ENCODE data around the gene MFF.
A peak's percentile ranks its signal among the peaks of the same experiment; 100 is the strongest.
"Not testable (repeated sequence)": the region's sequence is repeated elsewhere in the genome, so short reads cannot be mapped to it uniquely, and the experiment has no call there.

Gene MFF

GRCh38 chr2:227373389-227373788 lies 48.3 kb downstream of the MFF start:
- no peak for DNase-seq (ENCODE audit: extremely low spot score, insufficient read length, low read depth)
- no peak for FAIRE-seq

GRCh38 chr2:227374158-227374557 lies 49.1 kb downstream of the MFF start:
- FAIRE-seq = no peak

DNA sequence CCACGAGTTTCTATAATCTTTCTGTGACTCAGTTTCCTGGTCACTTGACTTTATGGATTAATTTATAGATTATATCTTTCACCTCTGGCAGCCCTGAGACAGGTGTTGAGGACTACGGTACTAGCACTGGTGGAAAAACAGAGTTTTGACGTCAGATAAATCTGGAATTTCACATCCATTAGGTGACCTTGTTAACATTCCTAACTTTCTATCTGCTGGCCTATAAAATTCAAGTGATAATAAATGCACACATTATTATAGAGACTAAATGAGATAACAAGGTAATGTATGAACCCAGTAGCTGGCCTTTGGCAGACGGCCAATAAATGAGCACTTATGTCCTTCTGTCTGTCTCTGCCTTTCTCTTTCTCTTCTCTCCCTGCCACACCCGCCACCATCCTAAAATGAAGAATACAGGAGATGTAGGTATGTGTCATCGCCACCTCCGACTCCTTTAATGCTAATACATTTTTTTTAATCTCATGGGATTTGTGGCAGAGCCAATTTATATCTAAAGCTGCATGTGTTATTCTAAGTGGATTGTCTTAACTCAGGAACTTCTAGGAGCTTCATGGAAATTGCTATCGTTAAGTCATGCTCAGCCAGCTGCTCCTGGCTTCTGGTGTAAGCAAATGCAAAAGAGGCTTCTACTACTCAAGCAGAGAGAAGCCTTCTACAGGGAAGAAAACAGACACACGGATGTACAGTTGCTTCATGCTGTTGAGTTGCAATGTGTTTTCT lies 51.8 kb downstream of the MFF start:
- FAIRE-seq (no peak), DNase-seq (ENCODE audit: extremely low spot score, insufficient read length, low read depth) (no peak)

More at GRCh38 chr2:227374158-227374557, 49.1 kb downstream of the MFF start:
- no peak for DNase-seq (ENCODE audit: extremely low spot score, insufficient read length, low read depth)

DNA sequence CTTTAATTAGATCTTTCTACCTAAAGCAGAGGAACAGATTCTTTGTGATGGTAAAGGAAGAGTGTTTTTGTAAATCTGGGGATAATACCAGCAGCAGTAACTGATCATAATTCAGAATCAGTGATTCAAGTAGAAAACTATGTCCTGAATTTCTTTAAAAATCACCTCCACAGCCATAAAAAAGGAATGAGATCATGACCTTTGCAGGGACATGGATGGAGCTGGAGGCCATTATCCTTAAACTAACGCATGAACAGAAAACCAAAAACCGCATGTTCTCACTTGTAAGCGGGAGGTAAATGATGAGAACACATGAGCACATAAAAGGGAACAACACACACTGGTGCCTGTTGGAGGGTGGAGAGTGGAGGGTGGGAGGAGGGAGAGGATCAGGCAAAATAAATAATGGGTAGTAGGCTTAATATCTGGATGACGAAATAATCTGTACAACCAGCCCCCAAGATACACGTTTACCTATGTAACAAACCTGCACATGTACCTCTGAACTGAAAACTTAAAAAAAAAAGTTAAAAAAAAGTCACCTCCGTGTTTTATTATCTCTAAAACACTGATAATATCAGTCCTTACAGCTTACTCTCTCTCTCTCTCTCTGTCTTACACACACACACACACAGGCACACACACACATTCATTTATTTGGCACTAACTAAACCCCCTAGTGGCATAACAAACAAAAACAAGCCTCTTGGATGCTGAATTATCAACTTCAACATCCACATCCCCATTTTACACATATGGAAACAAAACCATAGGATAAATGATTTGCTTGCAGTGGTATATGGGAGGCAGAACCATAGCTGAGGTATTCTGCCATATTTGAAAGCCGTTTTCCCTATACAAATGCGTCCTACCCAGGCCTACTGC lies 52.7 kb downstream of the MFF start:
- FAIRE-seq (peak; percentile 39), DNase-seq (ENCODE audit: extremely low spot score, insufficient read length, low read depth) (no peak)

- no peak for FAIRE-seq
- DNase-seq (ENCODE audit: extremely low spot score, insufficient read length, low read depth) = no peak
Measured at GRCh38 chr2:227378371-227378782, 53.3 kb downstream of the MFF start.

GRCh38 chr2:227379095-227379494 lies 54.0 kb downstream of the MFF start, which contains the start of gene TM4SF20:
Gene TM4SF20, minus strand, starts transcription at chr2:227379306. Its CDS starts 38 bp downstream, at chr2:227379268.
- FAIRE-seq = no peak
- DNase-seq (ENCODE audit: extremely low spot score, insufficient read length, low read depth) = no peak

DNA sequence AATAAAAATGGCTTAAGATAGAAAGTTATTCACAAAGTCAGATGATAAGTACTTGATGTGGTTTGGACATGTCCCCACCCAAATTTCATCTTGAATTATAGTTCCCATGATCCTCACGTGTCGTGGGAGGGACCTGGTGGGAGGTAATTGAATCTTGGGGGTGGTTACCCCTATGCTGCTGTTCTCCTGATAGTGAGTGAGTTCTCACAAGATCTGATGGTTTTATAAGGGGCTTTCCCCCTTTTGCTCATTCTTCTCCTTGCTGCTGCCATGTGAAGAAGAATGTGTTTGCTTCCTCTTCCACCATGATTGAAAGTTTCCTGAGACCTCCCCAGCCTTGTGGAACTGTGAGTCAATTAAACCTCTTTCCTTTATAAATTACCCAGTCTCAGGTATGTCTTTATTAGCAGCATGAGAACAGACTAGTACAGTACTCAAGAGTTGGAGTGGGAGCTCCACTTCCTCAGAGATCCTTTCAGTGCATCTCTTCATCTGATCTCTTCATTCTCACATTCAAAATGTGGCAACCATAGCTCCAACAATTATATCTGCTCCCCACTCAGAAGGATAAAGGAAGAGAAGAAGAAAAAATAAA lies 57.3 kb downstream of the MFF start:
- DNase-seq (ENCODE audit: extremely low spot score, insufficient read length, low read depth); FAIRE-seq: not testable (repeated sequence)

DNA sequence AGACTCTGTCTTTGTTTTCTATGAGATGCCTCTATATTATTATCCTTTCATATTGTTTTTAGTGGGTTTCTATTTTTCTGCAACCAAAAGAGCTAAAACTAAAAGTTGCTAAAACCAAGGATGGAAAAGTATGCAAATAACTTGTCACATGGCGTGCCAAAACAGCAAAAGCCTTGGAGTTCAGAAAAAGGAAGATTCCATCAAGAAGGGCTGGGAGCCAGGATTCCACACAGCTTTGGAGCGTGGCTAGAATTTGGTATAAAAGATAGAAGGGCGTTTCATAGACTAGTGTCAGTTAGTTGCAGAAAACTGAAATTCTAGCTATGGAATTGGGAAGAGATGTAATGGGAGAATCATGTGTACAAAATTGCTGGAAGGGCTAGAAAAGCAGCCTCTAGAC lies 58.6 kb downstream of the MFF start:
- no peak for DNase-seq (ENCODE audit: extremely low spot score, insufficient read length, low read depth)
- no peak for FAIRE-seq

DNA sequence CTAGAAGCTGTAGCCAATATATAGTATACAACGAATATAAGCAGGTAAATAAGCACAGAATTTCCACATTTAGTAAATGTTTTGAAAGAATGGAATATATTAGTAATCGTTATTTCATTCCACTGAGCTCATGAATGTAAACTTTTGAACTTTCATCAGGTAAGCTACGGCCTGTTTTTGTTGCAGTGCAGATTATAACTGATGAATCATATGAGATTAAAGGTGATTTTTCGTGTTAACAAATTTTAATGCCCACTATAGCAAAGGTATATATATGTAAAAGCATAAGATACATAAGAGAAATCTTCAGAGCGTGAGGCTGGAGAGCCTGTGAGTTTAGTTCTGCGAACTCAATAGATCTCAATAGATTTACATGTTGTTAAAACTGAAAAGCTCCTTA lies 61.6 kb downstream of the MFF start:
- DNase-seq (ENCODE audit: extremely low spot score, insufficient read length, low read depth) (no peak), FAIRE-seq (no peak)

DNA sequence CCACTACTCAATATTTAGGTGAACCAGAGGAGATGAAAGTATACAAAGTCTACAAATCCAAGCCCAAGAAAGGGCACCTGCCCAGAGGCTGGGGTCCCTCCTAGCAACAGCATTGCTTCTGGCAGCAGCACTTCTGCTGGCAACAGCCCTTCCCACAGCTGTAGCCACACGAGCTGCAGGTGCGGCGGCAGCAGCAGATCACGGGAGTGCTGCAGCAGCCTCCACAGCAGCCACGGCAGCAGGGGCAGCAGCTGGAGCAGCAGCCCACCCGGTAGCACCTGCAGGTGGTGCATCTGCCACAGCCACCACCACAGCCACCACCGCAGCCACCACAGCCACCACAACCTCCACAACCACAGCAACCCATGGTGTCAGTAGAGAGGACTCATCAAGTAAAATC lies 62.5 kb downstream of the MFF start, which contains the start of gene SCYGR1:
Gene SCYGR1 (minus strand): TSS at position 367 of the 400 bp plus-strand sequence. CDS start 0 bp downstream, at position 367.
- not testable (repeated sequence) for DNase-seq (ENCODE audit: extremely low spot score, insufficient read length, low read depth); FAIRE-seq

DNA sequence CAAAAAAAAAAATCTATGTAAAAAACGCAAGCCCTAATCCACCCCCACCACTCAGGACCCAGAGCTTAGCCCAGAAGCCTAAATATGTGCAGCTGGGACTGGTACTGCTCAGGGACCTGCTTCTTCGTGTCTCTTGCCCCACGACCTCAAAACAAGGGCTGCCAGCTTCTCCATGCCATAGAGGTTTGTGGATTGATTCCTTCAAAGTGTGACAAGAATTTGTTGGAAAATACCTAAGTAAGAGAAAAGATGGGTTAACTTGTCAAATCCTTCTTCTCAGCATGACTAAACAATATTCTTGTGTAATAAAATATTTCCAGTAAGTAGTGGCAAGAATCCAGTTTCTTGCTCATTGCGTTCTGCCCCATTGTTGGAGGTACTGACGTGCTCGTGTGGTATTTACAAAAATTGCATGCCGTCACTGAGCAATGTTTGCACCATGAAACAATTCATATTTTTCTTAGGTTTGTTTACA lies 63.5 kb downstream of the MFF start:
- no peak for FAIRE-seq
- no peak for DNase-seq (ENCODE audit: extremely low spot score, insufficient read length, low read depth)

GRCh38 chr2:227389231-227389630 lies 64.2 kb downstream of the MFF start:
- FAIRE-seq = no peak
- no peak for DNase-seq (ENCODE audit: extremely low spot score, insufficient read length, low read depth)

- FAIRE-seq = no peak
Measured at GRCh38 chr2:227389661-227390060, 64.6 kb downstream of the MFF start.

GRCh38 chr2:227390468-227391256 lies 65.6 kb downstream of the MFF start:
- DNase-seq (ENCODE audit: extremely low spot score, insufficient read length, low read depth) = no peak
- no peak for FAIRE-seq

More at GRCh38 chr2:227389661-227390060, 64.6 kb downstream of the MFF start:
- no peak for DNase-seq (ENCODE audit: extremely low spot score, insufficient read length, low read depth)

DNA sequence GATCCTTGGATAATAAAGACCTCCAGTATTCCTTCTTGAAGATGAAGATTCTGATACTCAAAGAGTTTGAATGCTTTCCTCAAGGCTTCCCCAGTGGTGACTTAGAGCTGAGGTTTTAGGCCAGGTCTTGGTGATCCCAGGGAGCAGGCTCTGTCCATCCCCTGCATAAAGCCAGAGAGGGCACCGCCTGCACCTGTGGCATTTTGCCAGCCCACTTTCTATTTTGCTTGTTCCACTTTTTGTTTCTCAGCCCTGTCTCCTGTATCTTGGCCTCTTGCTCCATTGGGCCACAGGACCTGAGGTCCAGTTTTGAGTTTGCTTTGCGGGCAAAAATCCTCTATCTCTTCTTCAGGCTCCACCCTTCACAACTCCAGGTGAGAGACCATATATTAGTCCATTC lies 69.3 kb downstream of the MFF start:
- no peak for FAIRE-seq

GRCh38 chr2:227395556-227395955 lies 70.5 kb downstream of the MFF start:
- FAIRE-seq = no peak
- no peak for DNase-seq (ENCODE audit: extremely low spot score, insufficient read length, low read depth)

More for the DNA sequence above, 69.3 kb downstream of the MFF start:
- no peak for DNase-seq (ENCODE audit: extremely low spot score, insufficient read length, low read depth)

DNA sequence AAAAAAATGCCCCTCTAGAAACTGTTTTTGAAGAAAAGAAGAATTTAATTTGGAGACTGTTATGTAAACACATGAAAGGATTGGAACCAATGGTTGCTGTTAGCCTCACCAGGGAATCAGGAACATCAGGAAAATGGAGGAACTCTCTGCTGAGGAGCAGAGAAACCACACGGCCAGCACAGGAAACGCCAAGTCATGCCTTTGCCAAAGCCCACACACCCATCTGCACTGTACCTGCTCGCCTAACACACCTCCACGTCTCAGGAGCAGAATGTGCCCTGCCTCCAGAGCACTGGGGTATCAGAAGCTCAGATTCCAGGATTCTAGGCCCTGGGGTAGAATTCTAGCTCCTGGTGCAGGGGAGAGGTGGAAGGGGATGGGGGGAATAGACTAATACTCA lies 72.5 kb downstream of the MFF start:
- no peak for FAIRE-seq
- DNase-seq (ENCODE audit: extremely low spot score, insufficient read length, low read depth) = no peak

GRCh38 chr2:227398684-227399670 lies 73.9 kb downstream of the MFF start:
- no peak for FAIRE-seq
- DNase-seq (ENCODE audit: extremely low spot score, insufficient read length, low read depth) = no peak

All from GM18507 (cell line).